ENCODE measurements around the gene PNCK. TPM values are rescaled to one million over a fixed set of nuclear protein-coding genes. Genes with fewer than 3 reads are reported as not detected.

The PNCK gene
- total RNA-seq, 2 donors from 2014 or later = 1.9 to 11.1 TPM

- peaks cover 44% of the 10 kb centered on the region for H3K27me3 ChIP-seq
- H3K4me3 ChIP-seq = no peak overlapping the region
- intact Hi-C loops (cut with DNase I) = no loop called here
- TF ChIP-seq, protein P1, sequence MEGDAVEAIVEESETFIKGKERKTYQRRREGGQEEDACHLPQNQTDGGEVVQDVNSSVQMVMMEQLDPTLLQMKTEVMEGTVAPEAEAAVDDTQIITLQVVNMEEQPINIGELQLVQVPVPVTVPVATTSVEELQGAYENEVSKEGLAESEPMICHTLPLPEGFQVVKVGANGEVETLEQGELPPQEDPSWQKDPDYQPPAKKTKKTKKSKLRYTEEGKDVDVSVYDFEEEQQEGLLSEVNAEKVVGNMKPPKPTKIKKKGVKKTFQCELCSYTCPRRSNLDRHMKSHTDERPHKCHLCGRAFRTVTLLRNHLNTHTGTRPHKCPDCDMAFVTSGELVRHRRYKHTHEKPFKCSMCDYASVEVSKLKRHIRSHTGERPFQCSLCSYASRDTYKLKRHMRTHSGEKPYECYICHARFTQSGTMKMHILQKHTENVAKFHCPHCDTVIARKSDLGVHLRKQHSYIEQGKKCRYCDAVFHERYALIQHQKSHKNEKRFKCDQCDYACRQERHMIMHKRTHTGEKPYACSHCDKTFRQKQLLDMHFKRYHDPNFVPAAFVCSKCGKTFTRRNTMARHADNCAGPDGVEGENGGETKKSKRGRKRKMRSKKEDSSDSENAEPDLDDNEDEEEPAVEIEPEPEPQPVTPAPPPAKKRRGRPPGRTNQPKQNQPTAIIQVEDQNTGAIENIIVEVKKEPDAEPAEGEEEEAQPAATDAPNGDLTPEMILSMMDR (IDR thresholded peaks at IDR 0.05) = no peak
- H3K4me1 ChIP-seq = no peaks in the 10 kb centered on the region
- no peak for DNase-seq
- H3K27ac ChIP-seq = no peak overlapping the region
- H3K9me3 ChIP-seq = no peaks in the 10 kb centered on the region
- no peaks in the 10 kb centered on the region for H3K36me3 ChIP-seq
- H3K9ac ChIP-seq (ENCODE audit: low read depth in 2 of 2, low read length in 2 of 2) = no peak overlapping the region
Measured at GRCh38 chrX:153642051-153642654, 31.5 kb downstream of the PNCK start.

GRCh38 chrX:153641627-153642026, 32.0 kb downstream of the PNCK start:
- Histone ChIP-seq H3K36me3 (no peaks in the 10 kb centered on the region), H3K27ac (no peak overlapping the region), H3K9me3 (no peaks in the 10 kb centered on the region), H3K4me3 (no peak overlapping the region), H3K4me1 (no peaks in the 10 kb centered on the region), H3K27me3 (peaks cover 39% of the 10 kb centered on the region), H3K9ac (ENCODE audit: low read depth in 2 of 2, low read length in 2 of 2) (no peak overlapping the region)
- TF ChIP-seq, protein P1 (IDR thresholded peaks at IDR 0.05) = no peak
- intact Hi-C loops (cut with DNase I) = no loop called here
- no peak for DNase-seq

- H3K9ac ChIP-seq (ENCODE audit: low read depth in 2 of 2, low read length in 2 of 2) = no peak overlapping the region
- H3K27ac ChIP-seq = no peak overlapping the region
- H3K4me1 ChIP-seq = no peaks in the 10 kb centered on the region
- TF ChIP-seq, protein P1 (IDR thresholded peaks at IDR 0.05) = no peak
- peaks cover 35% of the 10 kb centered on the region for H3K27me3 ChIP-seq
- no peak overlapping the region for H3K4me3 ChIP-seq
- DNase-seq = no peak
- H3K36me3 ChIP-seq = no peaks in the 10 kb centered on the region
- no peaks in the 10 kb centered on the region for H3K9me3 ChIP-seq
- intact Hi-C loops (cut with DNase I) = no loop called here
Measured at GRCh38 chrX:153640736-153641575, 32.7 kb downstream of the PNCK start.

DNA sequence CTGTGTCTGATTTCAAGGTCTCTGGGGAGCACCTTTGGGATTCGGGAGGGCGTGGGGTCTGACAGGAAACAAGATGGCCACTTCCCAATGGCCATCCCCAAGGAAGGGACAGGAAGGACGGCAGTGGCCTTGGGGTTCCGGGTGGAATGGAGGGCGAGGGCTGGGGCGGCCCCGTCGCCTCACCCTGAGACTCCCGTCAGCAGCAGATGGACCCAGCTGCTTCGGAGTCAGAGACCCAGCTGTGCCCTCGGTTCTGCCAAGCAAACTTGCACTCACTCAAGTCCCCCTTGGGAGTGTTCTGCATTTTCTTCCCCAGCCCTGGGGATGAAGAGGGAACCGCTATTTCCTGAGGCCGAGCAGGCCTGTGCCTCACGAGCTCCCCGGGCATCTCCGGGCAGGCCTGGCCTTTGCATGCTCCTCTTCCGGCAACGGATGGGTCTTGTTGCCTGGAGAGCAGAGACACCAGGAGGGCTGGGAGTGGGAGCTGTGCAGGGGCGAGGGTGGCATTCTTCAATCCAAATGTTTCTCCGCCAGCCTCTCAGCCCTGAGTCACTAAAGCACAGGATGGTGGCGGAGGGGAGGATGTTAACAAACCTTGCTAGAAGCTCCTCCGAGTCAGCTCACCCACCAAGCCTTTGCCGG, 33.4 kb downstream of the PNCK start:
- intact Hi-C loops (cut with DNase I) = no loop called here

More for the DNA sequence above, 33.4 kb downstream of the PNCK start:
- peaks cover 28% of the 10 kb centered on the region for H3K27me3 ChIP-seq
- H3K4me3 ChIP-seq = no peak overlapping the region
- H3K9me3 ChIP-seq = no peaks in the 10 kb centered on the region
- H3K4me1 ChIP-seq = no peaks in the 10 kb centered on the region
- DNase-seq = no peak
- TF ChIP-seq, protein P1 (IDR thresholded peaks at IDR 0.05) = no peak
- H3K27ac ChIP-seq = no peak overlapping the region
- H3K9ac ChIP-seq (ENCODE audit: low read depth in 2 of 2, low read length in 2 of 2) = no peak overlapping the region
- H3K36me3 ChIP-seq = no peaks in the 10 kb centered on the region
